HCT116 (cell line): ENCODE data around the gene ADGRD1. TPM values are rescaled to one million over a fixed set of nuclear protein-coding genes. Genes with fewer than 3 reads are reported as not detected.

ENCODE experiments used
- ATAC-seq: fragments of 200-7000 bp; cut with Tn5 transposase; 2 replicates; pipeline ENCODE4 v1.9.1; 2020; ENCODE audit warnings: mild to moderate bottlenecking, moderate library complexity
- BruUV-seq: library from RNA; stranded (reverse); fragments of 400-500 nt; replicated peaks from 2 replicates; lab custom pipeline; 2021; lab: Mats Ljungman, UMichigan
- CTCF ChIA-PET: fragments of 300-600 bp; sonication (Branson Sonifier 250); formaldehyde crosslinking; loops from one replicate; lab custom pipeline; 2021; ENCODE audit warnings: antibody characterized with exemption; lab: Charles Lee
- POLR2A ChIA-PET: fragments of 300-600, 350-600 bp; sonication (Branson Sonifier 250); formaldehyde crosslinking; loops from one replicate; lab custom pipeline; 2021; ENCODE audit warnings: antibody characterized with exemption; lab: Charles Lee
- RAD21 ChIA-PET, 2 experiments: fragments of 300-600 bp; sonication (Branson Sonifier 250); formaldehyde crosslinking; loops; one replicate each; lab custom pipeline; 2023; ENCODE audit warnings: low total read pairs in 2 of 2; ENCODE audit not compliant: uncharacterized antibody in 2 of 2, unreplicated experiment in 2 of 2, low non-redundant PET in 1 of 2; lab: Charles Lee
- DNase-seq: peaks from one replicate; pipeline ENCODE4 v3.0.0-alpha.2; 2010; ENCODE audit warnings: low read depth, low spot score
- H2AFZ ChIP-seq: fragments of 200-600 bp; shearing (Covaris generic), sonication (generic); 2 replicates; pipeline ENCODE4 v1.6.1; 2017; ENCODE audit warnings: low read depth, mixed run types, mixed read lengths, antibody characterized with exemption, low read length; ENCODE audit not compliant: poor library complexity, severe bottlenecking
- H3K27ac ChIP-seq: 2 replicates; pipeline ENCODE4 v1.5.1; 2012; ENCODE audit warnings: low read depth, low read length
- H3K27me3 ChIP-seq: fragments of 200-600 bp; sonication (generic); 2 replicates; pipeline ENCODE4 v1.6.1; 2016; ENCODE audit warnings: mixed run types, low read length, mixed read lengths; ENCODE audit not compliant: insufficient read depth
- H3K36me3 ChIP-seq, 2 experiments: fragments of 200-500 bp in 1 of 2; fragments of 200-600 bp in 1 of 2; sonication (Bioruptor generic) in 1 of 2; sonication (generic) in 1 of 2; 2 replicates each; pipeline versions ENCODE4 v1.5.1 to v1.6.1; 2014 to 2016; ENCODE audit warnings: low read length in 2 of 2, inconsistent platforms in 1 of 2, mixed read lengths in 1 of 2, mixed run types in 1 of 2; ENCODE audit not compliant: insufficient read depth in 2 of 2, control insufficient read depth in 1 of 2
- H3K4me1 ChIP-seq, 2 experiments: fragments of 200-600 bp in 1 of 2; sonication (generic) in 1 of 2; 2 replicates each; pipeline versions ENCODE4 v1.5.1 to v1.6.1; 2012 to 2017; ENCODE audit warnings: low read length in 2 of 2, inconsistent platforms in 1 of 2, mild to moderate bottlenecking in 1 of 2, mixed read lengths in 1 of 2, mixed run types in 1 of 2, moderate library complexity in 1 of 2; ENCODE audit not compliant: insufficient read depth in 2 of 2, control insufficient read depth in 1 of 2
- H3K4me2 ChIP-seq: fragments of 200-600 bp; sonication (generic); 2 replicates; pipeline ENCODE4 v1.6.1; 2017; ENCODE audit warnings: mixed run types, low read length, mixed read lengths
- H3K4me3 ChIP-seq, 2 experiments: fragments of 200-600 bp in 1 of 2; sonication (generic) in 1 of 2; replicated peaks in 1 of 2; 2 replicates each; pipeline ENCODE4 v1.5.1; 2011 to 2016; ENCODE audit warnings: low read length in 2 of 2, control low read depth in 1 of 2, low read depth in 1 of 2, mild to moderate bottlenecking in 1 of 2, mixed read lengths in 1 of 2, mixed run types in 1 of 2
- H3K79me2 ChIP-seq: fragments of 200-600 bp; sonication (generic); 2 replicates; pipeline ENCODE4 v1.6.1; 2017; ENCODE audit warnings: mild to moderate bottlenecking, mixed run types, low read length, moderate library complexity, mixed read lengths; ENCODE audit not compliant: insufficient read depth
- H3K9ac ChIP-seq: fragments of 200-600 bp; sonication (generic); 2 replicates; pipeline ENCODE4 v1.6.1; 2016; ENCODE audit warnings: low read length, mixed read lengths
- H3K9me2 ChIP-seq: fragments of 200-600 bp; sonication (generic), shearing (Covaris generic); 2 replicates; pipeline ENCODE4 v1.6.1; 2017; ENCODE audit warnings: mixed run types, mild to moderate bottlenecking, moderate library complexity; ENCODE audit not compliant: insufficient read depth
- H3K9me3 ChIP-seq, 2 experiments: fragments of 200-500 bp in 1 of 2; fragments of 200-600 bp in 1 of 2; sonication (Bioruptor generic) in 1 of 2; sonication (generic) in 1 of 2; 2 replicates each; pipeline ENCODE4 v1.6.1; 2014 to 2017; ENCODE audit warnings: low read length in 2 of 2, mixed read lengths in 2 of 2, inconsistent platforms in 1 of 2, low read depth in 1 of 2, mild to moderate bottlenecking in 1 of 2, mixed run types in 1 of 2, moderate library complexity in 1 of 2; ENCODE audit not compliant: control insufficient read depth in 1 of 2, insufficient read depth in 1 of 2
- H4K20me1 ChIP-seq: fragments of 200-600 bp; sonication (generic), shearing (Covaris generic); 2 replicates; pipeline ENCODE4 v1.6.1; 2017; ENCODE audit warnings: mixed run types, mild to moderate bottlenecking, moderate library complexity; ENCODE audit not compliant: insufficient read depth
- CBX3 ChIP-seq: IDR thresholded peaks from 2 replicates; pipeline ENCODE4 v1.6.1; 2012; ENCODE audit warnings: low read depth
- EGR1 ChIP-seq: IDR thresholded peaks from 2 replicates; pipeline ENCODE4 v1.6.1; 2012; ENCODE audit warnings: low read depth
- ELF1 ChIP-seq: IDR thresholded peaks from 2 replicates; pipeline ENCODE4 v1.6.1; 2012; ENCODE audit warnings: low read depth, borderline replicate concordance
- POLR2A ChIP-seq: IDR thresholded peaks from 2 replicates; pipeline ENCODE4 v1.7.0; 2011; ENCODE audit warnings: borderline replicate concordance; ENCODE audit not compliant: insufficient read depth, insufficient read length; ENCODE audit errors: extremely low read depth
- SIN3A ChIP-seq: IDR thresholded peaks from 2 replicates; pipeline ENCODE4 v1.6.1; 2012; ENCODE audit warnings: low read depth
- SP1 ChIP-seq: IDR thresholded peaks from 2 replicates; pipeline ENCODE4 v1.6.1; 2012; ENCODE audit warnings: low read depth
- intact Hi-C: fragments of 100-400 bp; cut with micrococcal nuclease; formaldehyde crosslinking; loops from 2 replicates; pipeline ENCODE4 v1.10.0; 2022
- total RNA-seq: library from RNA; stranded (reverse); gene quantifications from one replicate; pipeline ENCODE4 v1.2.1, GENCODE V29; 2021; ENCODE audit not compliant: unreplicated experiment

The ADGRD1 gene
- total RNA-seq, 1 experiment from 2014 or later = 0.44 TPM

DNA sequence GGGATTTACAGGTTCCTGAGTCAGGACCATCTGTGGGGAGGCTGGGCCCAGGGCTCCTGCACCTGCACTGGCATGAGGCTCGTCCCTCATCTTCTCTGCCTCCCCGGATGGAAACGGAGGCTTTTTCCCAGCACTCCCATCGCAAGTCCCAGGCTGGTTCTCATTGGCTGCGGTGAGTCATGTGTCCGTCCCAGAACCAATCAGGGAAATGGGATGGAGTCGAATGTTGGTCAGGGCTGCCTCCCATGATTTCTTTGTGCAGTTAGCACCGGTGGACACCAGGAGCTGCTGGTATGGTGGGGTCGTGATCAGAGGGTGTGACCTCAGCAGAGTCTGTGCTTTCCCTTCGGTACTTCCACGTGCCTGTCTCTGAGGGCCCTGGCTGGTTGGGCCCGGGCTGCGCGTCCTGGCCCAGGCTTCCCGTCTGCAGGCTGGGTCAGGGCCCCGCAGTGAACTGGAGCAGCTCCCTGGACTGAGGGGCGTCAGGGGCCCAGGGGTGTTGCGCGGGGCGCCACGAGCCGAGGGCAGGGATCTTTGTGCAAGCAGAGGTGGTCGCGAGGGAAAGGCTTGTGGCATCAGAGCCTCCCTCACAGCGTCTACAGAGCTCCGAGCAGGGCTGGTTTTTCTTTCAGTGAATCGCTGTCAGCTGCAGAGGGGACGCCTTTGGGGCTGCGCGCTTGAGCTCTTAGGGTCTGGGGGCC is 168.1 kb downstream of the ADGRD1 start:
- no peaks in the 10 kb centered on the region for H3K36me3 ChIP-seq
- ChIA-PET RAD21 (no interaction called here), POLR2A (no interaction called here), CTCF (no interaction called here)
- H3K4me3 ChIP-seq = no peak overlapping the region
- H3K9me2 ChIP-seq = no peaks in the 10 kb centered on the region
- H3K27ac ChIP-seq = no peak overlapping the region
- no peaks in the 10 kb centered on the region for H3K27me3 ChIP-seq
- H3K4me1 ChIP-seq = no peaks in the 10 kb centered on the region
- no peak overlapping the region for H3K9ac ChIP-seq
- H4K20me1 ChIP-seq = no peaks in the 10 kb centered on the region
- TF ChIP-seq SP1 = no peak
- peak overlapping the region; percentile 12; the same call in 1 of the 2 replicates for H3K4me2 ChIP-seq
- H3K79me2 ChIP-seq = no peaks in the 10 kb centered on the region
- no peak overlapping the region for H2AFZ ChIP-seq
- no peaks in the 10 kb centered on the region for H3K9me3 ChIP-seq
- DNase-seq (no peak), ATAC-seq (peak; percentile 79)
- no TSS peak for BruUV-seq
- intact Hi-C loops = no loop called here

DNA sequence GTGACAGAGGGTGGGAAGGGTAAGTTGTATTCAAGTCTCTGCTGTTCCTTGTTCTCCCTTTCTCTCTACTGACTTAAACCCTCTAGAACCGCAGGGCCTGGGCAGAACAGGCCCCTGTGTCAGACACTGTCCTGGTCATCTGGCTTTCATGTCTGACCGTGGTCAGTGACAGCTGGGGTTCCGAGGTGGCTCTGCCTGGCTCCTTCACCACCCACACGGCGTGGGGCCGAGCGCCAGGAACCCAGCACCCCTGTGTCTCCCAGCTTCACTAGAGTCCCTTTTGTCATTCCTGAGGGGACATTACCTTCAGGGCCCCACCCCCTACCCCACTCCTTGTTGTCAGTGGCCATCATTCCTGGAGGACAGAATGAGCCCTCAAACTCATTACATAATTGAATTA is 168.9 kb downstream of the ADGRD1 start:
- no peak overlapping the region for H3K27ac ChIP-seq

More for the DNA sequence above, 168.9 kb downstream of the ADGRD1 start:
- ChIA-PET RAD21 (no interaction called here), POLR2A (no interaction called here), CTCF (no interaction called here)
- H3K9me3 ChIP-seq = no peaks in the 10 kb centered on the region
- intact Hi-C loops = no loop called here
- DNase-seq (no peak), ATAC-seq (no peak)
- no peak overlapping the region for H3K4me3 ChIP-seq
- no peak overlapping the region for H2AFZ ChIP-seq
- no peak overlapping the region for H3K9ac ChIP-seq
- no peaks in the 10 kb centered on the region for H4K20me1 ChIP-seq
- H3K27me3 ChIP-seq = no peaks in the 10 kb centered on the region
- no peaks in the 10 kb centered on the region for H3K79me2 ChIP-seq
- no TSS peak for BruUV-seq
- no peaks in the 10 kb centered on the region for H3K36me3 ChIP-seq
- H3K4me1 ChIP-seq = no peaks in the 10 kb centered on the region
- TF ChIP-seq CBX3 (no peak), SIN3A (no peak), POLR2A (no peak), ELF1 (no peak), EGR1 (no peak)
- H3K4me2 ChIP-seq = no peak overlapping the region
- no peaks in the 10 kb centered on the region for H3K9me2 ChIP-seq
